GM20000 (cell line): Measurements from ENCODE around the gene GAPDH.

ENCODE experiments used
- DNase-seq: peaks from one replicate; pipeline ENCODE4 v3.0.0; 2012; ENCODE audit warnings: low spot score
- TF ChIP-seq, protein P1 (sequence below): IDR thresholded peaks from 2 replicates; pipeline ENCODE4 v1.5.1; 2012; ENCODE audit warnings: mild to moderate bottlenecking, control low read depth; ENCODE audit errors: extremely low read depth, missing control alignments

The GAPDH gene

GRCh38 chr12:6548966-6549683 is 14.8 kb downstream of the GAPDH start:
- DNase-seq, result no peak
- TF ChIP-seq, protein P1, sequence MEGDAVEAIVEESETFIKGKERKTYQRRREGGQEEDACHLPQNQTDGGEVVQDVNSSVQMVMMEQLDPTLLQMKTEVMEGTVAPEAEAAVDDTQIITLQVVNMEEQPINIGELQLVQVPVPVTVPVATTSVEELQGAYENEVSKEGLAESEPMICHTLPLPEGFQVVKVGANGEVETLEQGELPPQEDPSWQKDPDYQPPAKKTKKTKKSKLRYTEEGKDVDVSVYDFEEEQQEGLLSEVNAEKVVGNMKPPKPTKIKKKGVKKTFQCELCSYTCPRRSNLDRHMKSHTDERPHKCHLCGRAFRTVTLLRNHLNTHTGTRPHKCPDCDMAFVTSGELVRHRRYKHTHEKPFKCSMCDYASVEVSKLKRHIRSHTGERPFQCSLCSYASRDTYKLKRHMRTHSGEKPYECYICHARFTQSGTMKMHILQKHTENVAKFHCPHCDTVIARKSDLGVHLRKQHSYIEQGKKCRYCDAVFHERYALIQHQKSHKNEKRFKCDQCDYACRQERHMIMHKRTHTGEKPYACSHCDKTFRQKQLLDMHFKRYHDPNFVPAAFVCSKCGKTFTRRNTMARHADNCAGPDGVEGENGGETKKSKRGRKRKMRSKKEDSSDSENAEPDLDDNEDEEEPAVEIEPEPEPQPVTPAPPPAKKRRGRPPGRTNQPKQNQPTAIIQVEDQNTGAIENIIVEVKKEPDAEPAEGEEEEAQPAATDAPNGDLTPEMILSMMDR, result no peak

GRCh38 chr12:6549684-6550151 is 15.4 kb downstream of the GAPDH start:
- TF ChIP-seq, protein P1, result no peak
- no peak for DNase-seq

DNA sequence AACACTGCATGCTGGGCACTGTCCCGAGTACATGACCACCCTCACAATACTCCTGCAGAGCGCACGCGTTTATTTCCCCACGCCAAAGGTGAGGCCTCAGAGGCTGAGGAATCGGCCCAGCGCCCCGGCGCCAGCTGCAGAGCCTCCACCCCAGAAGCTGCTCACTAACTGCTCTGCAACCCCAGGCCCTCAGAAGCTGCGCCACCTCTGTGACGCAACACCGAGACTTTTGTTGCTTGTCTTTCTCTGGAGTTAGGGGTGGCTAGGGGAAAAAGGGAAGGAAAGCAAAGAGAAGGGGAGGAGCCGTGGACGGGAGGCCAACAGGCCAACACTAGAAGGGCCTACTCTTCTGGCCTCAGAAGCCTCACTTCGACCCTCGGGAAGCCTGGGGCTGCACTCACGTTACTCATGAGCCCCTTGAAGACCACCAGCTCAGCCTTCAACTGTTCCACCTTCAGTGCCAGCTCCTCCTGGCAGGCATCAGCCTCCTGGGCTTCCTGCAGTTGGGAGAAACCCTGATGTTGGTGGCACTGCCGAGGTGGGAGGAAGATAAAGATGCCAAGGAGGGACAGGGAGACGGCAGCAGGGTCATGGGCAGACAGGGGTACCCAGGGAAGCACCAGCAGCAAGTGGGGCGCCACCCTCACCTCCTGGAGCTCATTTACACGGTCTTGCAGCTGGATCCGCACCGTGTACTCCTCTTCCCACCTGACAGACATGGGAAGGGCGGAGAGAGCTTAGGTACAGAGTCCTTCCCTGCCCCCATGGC is 16.2 kb downstream of the GAPDH start:
- TF ChIP-seq, protein P1, result no peak
- no peak for DNase-seq

DNA sequence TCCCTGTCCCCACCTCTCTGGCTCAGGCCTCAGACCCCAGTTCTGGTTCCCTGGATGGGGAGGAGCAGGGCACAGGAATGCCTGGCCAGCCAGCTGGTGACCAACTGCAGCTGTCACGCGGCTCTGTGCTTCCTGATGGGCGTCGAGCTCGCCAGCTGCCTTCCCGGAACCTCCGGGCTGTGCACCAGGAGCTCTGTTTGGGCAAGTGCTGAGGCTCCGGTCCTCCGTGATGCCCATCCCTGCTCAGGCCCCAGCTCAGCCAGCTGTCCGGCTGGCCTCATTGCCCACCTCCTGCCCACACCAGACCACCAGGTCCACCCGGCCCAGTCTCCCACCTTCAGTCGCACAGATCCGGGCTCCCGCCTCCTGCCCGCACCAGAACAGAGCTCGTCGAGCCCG is 16.7 kb downstream of the GAPDH start:
- no peak for DNase-seq
- TF ChIP-seq, protein P1, result no peak

DNA sequence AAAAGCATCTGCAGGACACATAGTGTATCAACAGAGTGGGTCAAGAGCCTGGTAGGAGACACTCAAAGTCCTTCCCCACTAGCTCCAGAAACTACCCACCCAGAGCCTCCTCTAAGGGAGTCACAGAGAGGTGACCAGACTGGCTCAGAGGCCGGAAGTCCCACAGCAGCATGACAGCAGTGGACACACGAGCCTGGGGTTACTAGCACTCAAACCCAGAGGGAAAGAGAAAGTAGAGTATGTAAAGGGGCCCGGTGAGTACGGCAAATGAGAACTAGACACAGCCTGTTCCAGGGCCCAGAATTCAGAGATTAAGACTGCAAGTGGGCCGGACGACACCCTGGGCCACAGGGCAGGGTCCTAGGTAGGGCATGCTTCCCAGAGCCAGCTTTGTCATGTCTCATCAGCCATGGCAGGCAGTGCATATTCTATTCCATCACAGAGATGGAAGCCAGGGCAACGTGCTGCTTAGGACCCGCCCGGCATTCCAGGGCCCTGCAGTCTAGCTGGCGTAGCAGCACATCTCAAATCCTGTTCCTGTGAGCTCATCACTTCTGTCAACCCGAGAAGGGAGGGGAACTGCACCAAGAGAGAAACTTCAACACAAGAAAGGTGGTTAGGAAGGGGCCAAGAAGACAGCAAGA is 17.3 kb downstream of the GAPDH start:
- TF ChIP-seq, protein P1, result no peak

DNA sequence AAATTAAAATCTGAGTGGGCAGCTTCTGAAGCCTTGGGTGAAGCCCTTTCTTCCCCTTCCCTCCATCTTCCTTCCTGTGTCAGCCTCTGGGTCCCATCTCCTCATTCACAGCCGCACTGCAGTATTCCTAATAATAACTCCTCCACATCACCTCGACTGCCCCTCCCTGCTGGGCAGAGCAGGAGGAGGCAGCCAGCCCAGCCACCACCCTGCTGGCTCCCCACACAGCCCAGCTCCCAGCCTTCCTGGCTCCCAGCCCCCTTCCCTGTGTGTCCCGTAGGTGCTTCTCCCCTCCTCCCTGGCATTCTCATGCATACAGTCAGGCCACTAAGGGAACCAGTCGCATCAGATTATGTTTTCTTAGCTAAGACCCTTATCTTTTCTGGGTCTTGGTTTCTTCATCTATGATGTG is 17.8 kb downstream of the GAPDH start:
- TF ChIP-seq, protein P1, result no peak
- no peak for DNase-seq

More for the DNA sequence above, 17.3 kb downstream of the GAPDH start:
- DNase-seq, result no peak
